Skeletal muscle tissue (tissue), 4 donors: ENCODE data around the gene ACP6. TPM values are rescaled to one million over a fixed set of nuclear protein-coding genes. Genes with fewer than 3 reads are reported as not detected.
A peak's percentile ranks its signal among the peaks of the same experiment; 100 is the strongest.
"Not testable (repeated sequence)": the region's sequence is repeated elsewhere in the genome, so short reads cannot be mapped to it uniquely, and the experiment has no call there.

Source experiments
- H3K27ac ChIP-seq: one replicate; pipeline ENCODE4 v1.7.0; 2013; ENCODE audit warnings: mild to moderate bottlenecking, low read depth, low read length, inconsistent platforms
- H3K27me3 ChIP-seq, 3 donors: one replicate each; pipeline ENCODE4 v1.7.0; 2013; ENCODE audit warnings: low read length in 3 of 3; ENCODE audit not compliant: control insufficient read depth in 3 of 3, insufficient read depth in 3 of 3
- H3K36me3 ChIP-seq, 3 donors: one replicate each; pipeline ENCODE4 v1.7.0; 2013; ENCODE audit warnings: low read length in 3 of 3; ENCODE audit not compliant: control insufficient read depth in 3 of 3, insufficient read depth in 3 of 3
- H3K4me1 ChIP-seq, 3 donors: one replicate each; pipeline ENCODE4 v1.7.0; 2013; ENCODE audit warnings: low read length in 3 of 3, mild to moderate bottlenecking in 3 of 3; ENCODE audit not compliant: control insufficient read depth in 3 of 3, insufficient read depth in 3 of 3
- H3K4me3 ChIP-seq, 3 donors: one replicate each; pipeline ENCODE4 v1.7.0; 2013; ENCODE audit warnings: low read length in 3 of 3
- H3K9ac ChIP-seq, 3 donors: one replicate each; pipeline ENCODE4 v1.7.0; 2013; ENCODE audit warnings: low read length in 3 of 3, mild to moderate bottlenecking in 3 of 3, moderate library complexity in 2 of 3, low read depth in 1 of 3
- H3K9me3 ChIP-seq, 3 donors: one replicate each; pipeline ENCODE4 v1.7.0; 2013; ENCODE audit warnings: low read length in 3 of 3; ENCODE audit not compliant: control insufficient read depth in 3 of 3
- total RNA-seq: library from RNA; depleted of rRNA; stranded (reverse); fragments of >200 nt; gene quantifications from one replicate; pipeline ENCODE4 v1.2.3, GENCODE V29; 2014
- donor health status: Osteomylitis.

Gene ACP6
- total RNA-seq, 1 donor from 2014 or later: 7.8 TPM

DNA sequence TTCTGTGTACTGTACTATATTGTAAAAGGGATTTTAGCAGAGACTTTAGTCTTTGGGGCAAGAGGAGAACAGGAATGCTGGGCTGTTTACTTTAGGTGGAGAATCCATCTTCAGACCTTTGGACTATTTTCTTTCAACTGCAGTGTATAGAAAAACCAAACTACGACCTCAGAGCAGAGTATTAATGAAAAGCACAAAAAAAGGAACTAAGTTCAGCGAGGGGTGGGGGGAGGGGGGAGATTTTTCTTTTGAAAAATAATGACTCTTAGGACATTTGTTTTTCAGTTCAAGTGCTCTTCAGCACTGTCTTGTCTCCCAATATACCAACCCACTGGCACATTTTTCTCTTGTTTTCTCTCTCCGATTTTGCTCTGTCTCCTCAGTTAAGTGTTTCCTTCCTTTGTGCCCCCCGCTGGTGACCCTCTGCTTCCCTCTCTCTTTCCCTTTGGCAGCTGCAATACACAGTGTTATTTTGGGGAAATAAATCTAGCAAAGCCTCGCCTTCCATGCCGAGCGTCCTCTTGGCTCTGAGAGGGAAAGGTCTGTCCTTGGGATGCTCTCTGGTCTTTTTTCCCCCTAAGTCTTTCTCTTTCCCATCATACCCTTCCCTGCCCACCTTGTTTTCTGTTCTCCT, 44.8 kb downstream of the ACP6 start:
- no peak overlapping the region for H3K9ac ChIP-seq
- peaks cover 10 to 26% (median 21%) of the 10 kb centered on the region in 3 donors for H3K4me1 ChIP-seq
- H3K27me3 ChIP-seq: no peaks in the 10 kb centered on the region
- no peak overlapping the region for H3K4me3 ChIP-seq
- no peak overlapping the region for H3K27ac ChIP-seq
- H3K36me3 ChIP-seq: peaks cover 5 to 22% (median 6%) of the 10 kb centered on the region in 3 donors
- H3K9me3 ChIP-seq: no peaks in the 10 kb centered on the region

DNA sequence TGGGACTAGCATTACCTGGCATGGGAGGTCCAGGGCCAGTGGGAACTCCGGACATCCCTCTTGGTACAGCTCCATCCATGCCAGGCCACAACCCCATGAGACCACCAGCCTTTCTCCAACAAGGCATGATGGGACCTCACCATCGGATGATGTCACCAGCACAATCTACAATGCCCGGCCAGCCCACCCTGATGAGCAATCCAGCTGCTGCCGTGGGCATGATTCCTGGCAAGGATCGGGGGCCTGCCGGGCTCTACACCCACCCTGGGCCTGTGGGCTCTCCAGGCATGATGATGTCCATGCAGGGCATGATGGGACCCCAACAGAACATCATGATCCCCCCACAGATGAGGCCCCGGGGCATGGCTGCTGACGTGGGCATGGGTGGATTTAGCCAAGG, 45.8 kb downstream of the ACP6 start:
- Histone ChIP-seq H3K4me3 (no peak overlapping the region), H3K36me3 (peaks cover 6 to 29% (median 7%) of the 10 kb centered on the region in 3 donors), H3K9me3 (no peaks in the 10 kb centered on the region), H3K9ac (no peak overlapping the region), H3K27ac (no peak overlapping the region), H3K27me3 (no peaks in the 10 kb centered on the region), H3K4me1 (peaks cover 11 to 32% (median 21%) of the 10 kb centered on the region in 3 donors)

DNA sequence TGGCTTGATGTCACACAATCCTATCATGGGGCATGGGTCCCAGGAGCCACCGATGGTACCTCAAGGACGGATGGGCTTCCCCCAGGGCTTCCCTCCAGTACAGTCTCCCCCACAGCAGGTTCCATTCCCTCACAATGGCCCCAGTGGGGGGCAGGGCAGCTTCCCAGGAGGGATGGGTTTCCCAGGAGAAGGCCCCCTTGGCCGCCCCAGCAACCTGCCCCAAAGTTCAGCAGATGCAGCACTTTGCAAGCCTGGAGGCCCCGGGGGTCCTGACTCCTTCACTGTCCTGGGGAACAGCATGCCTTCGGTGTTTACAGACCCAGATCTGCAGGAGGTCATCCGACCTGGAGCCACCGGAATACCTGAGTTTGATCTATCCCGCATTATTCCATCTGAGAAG, 46.3 kb downstream of the ACP6 start:
- Histone ChIP-seq H3K36me3 (peaks cover 6 to 32% (median 7%) of the 10 kb centered on the region in 3 donors), H3K4me1 (peaks cover 12 to 36% (median 25%) of the 10 kb centered on the region in 3 donors), H3K27ac (no peak overlapping the region), H3K9ac (no peak overlapping the region), H3K9me3 (no peaks in the 10 kb centered on the region), H3K27me3 (no peaks in the 10 kb centered on the region), H3K4me3 (no peak overlapping the region)

DNA sequence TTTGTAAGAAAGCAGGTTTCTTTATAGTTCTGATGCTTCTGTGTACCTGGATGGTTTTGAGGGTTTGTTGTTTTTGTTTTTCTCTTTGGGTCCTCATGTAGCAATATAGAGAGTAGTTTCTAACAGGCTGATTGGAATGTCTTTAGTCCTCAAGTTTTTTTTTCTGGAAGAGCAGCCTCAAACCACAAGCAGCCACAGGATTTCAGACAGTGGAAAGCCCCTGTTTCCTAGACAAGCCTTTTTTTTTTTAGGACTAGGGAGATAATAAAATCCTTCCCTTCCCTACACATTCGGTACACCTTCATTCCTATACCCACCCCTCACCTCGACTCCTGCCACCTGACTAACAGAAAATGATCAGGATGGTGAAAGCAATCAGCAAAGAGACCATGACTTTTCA, 47.6 kb downstream of the ACP6 start:
- peaks cover 6 to 35% (median 10%) of the 10 kb centered on the region in 3 donors for H3K36me3 ChIP-seq
- no peak overlapping the region for H3K9ac ChIP-seq
- H3K27me3 ChIP-seq: no peaks in the 10 kb centered on the region
- no peak overlapping the region for H3K27ac ChIP-seq
- peaks cover 21 to 45% (median 34%) of the 10 kb centered on the region in 3 donors for H3K4me1 ChIP-seq
- no peak overlapping the region for H3K4me3 ChIP-seq
- H3K9me3 ChIP-seq: no peaks in the 10 kb centered on the region

DNA sequence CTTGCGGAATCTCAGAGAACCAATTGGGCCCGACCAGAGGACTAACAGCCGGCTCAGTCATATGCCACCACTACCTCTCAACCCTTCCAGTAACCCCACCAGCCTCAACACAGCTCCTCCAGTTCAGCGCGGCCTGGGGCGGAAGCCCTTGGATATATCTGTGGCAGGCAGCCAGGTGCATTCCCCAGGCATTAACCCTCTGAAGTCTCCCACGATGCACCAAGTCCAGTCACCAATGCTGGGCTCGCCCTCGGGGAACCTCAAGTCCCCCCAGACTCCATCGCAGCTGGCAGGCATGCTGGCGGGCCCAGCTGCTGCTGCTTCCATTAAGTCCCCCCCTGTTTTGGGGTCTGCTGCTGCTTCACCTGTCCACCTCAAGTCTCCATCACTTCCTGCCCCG, 49.8 kb downstream of the ACP6 start:
- H3K4me1 ChIP-seq: peaks cover 27 to 57% (median 33%) of the 10 kb centered on the region in 3 donors
- H3K36me3 ChIP-seq: peaks cover 10 to 42% (median 16%) of the 10 kb centered on the region in 3 donors
- H3K9me3 ChIP-seq: no peaks in the 10 kb centered on the region
- no peaks in the 10 kb centered on the region for H3K27me3 ChIP-seq
- H3K9ac ChIP-seq: no peak overlapping the region
- no peak overlapping the region for H3K4me3 ChIP-seq
- no peak overlapping the region for H3K27ac ChIP-seq

DNA sequence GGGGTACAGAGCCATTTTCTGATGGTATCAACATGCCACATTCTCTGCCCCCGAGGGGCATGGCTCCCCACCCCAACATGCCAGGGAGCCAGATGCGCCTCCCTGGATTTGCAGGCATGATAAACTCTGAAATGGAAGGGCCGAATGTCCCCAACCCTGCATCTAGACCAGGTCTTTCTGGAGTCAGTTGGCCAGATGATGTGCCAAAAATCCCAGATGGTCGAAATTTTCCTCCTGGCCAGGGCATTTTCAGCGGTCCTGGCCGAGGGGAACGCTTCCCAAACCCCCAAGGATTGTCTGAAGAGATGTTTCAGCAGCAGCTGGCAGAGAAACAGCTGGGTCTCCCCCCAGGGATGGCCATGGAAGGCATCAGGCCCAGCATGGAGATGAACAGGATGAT, 50.6 kb downstream of the ACP6 start:
- Histone ChIP-seq H3K4me3 (no peak overlapping the region), H3K9ac (no peak overlapping the region), H3K9me3 (no peaks in the 10 kb centered on the region), H3K4me1 (peaks cover 27 to 57% (median 33%) of the 10 kb centered on the region in 3 donors), H3K27me3 (no peaks in the 10 kb centered on the region), H3K27ac (no peak overlapping the region), H3K36me3 (peaks cover 10 to 42% (median 22%) of the 10 kb centered on the region in 3 donors)

DNA sequence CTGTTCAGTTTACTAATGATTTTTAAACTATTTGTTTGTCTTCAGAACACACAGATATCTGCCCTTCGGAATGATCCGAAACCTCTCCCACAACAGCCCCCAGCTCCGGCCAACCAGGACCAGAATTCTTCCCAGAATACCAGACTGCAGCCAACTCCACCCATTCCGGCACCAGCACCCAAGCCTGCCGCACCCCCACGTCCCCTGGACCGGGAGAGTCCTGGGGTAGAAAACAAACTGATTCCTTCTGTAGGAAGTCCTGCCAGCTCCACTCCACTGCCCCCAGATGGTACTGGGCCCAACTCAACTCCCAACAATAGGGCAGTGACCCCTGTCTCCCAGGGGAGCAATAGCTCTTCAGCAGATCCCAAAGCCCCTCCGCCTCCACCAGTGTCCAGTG, 51.6 kb downstream of the ACP6 start:
- Histone ChIP-seq H3K4me3 (peak overlapping the region in 1 of 3 donors; percentile 14), H3K9me3 (no peaks in the 10 kb centered on the region), H3K36me3 (peaks cover 12 to 41% (median 22%) of the 10 kb centered on the region in 3 donors), H3K9ac (peak overlapping the region in 2 of 3 donors; percentile 57 to 58), H3K27ac (peak overlapping the region; percentile 83), H3K4me1 (peaks cover 27 to 57% (median 37%) of the 10 kb centered on the region in 3 donors), H3K27me3 (no peaks in the 10 kb centered on the region)

DNA sequence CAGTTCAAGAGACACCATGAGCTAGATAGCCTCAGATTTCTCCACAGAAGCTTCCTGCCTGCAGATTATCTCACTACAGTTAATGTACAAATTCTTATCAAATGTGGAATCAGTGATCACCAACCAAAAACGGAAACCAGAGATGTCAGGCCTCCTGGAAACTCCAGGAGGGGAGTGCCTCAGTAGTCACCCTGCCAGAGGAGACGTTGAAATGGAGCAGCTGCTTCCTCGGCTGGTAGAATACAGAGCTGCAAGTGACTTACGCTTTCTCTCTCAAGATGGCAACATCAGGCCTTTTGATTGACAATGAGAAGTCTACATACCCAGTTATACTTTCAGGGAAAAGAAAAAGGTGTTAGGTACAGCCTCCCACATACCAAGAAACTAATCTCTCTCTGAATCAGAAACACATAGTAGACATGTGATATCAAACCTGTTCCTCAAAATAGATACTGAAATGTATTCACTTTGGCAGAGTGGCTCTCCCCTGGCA, 52.2 kb downstream of the ACP6 start:
- H3K9me3 ChIP-seq: no peaks in the 10 kb centered on the region
- H3K9ac ChIP-seq: peak overlapping the region; percentile 4 to 57 (median 43)
- H3K4me3 ChIP-seq: peak overlapping the region; percentile 6 to 19 (median 6)
- H3K27ac ChIP-seq: peak overlapping the region; percentile 83
- H3K4me1 ChIP-seq: peaks cover 31 to 61% (median 42%) of the 10 kb centered on the region in 3 donors
- no peaks in the 10 kb centered on the region for H3K27me3 ChIP-seq
- peaks cover 11 to 43% (median 22%) of the 10 kb centered on the region in 3 donors for H3K36me3 ChIP-seq

DNA sequence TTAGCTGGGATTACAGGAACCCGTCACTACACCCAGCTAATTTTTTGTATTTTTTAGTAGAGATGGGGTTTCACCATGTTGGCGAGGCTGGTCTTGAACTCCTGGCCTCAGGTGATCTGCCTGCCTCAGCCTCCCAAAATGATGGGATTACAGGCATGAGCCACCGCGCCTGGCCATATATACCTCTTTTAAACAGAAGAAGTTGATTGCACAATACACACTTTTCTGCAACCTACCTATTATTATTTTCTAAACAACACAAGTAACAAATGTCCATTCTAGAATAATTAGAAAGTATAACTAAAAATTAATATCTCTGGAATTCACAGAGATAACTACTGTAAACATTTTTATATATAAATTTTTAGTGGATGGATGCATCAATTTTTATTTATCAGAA, 55.4 kb downstream of the ACP6 start:
- peaks cover 51 to 67% (median 54%) of the 10 kb centered on the region in 3 donors for H3K4me1 ChIP-seq
- not testable (repeated sequence) for H3K4me3 ChIP-seq, H3K9ac ChIP-seq, H3K27ac ChIP-seq, H3K9me3 ChIP-seq, H3K27me3 ChIP-seq
- peaks cover 7 to 45% (median 22%) of the 10 kb centered on the region in 3 donors for H3K36me3 ChIP-seq

DNA sequence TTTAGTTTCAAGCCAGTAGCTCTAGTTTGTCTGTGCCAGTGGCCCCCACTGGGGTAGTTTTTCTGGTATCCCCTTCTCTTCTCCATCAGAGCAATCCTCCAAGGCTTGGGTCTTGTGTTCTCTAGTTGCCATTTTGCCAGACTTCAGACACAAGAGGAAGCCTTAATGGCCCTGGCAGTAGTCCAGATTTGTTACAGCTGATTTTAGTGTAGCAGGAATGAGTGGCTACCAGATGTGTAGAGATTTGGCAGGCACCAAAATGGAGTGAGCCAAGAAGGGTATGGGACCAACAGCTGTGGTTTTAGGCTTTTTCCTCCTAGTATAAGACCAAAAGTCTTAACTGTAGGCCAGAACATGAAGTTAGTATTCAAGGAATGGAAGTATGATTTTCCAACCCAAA, 56.8 kb downstream of the ACP6 start:
- Histone ChIP-seq H3K4me1 (peaks cover 50 to 62% (median 54%) of the 10 kb centered on the region in 3 donors), H3K9me3 (no peaks in the 10 kb centered on the region), H3K36me3 (peaks cover 4 to 36% (median 22%) of the 10 kb centered on the region in 3 donors), H3K4me3 (no peak overlapping the region), H3K27ac (peak overlapping the region; percentile 80), H3K27me3 (no peaks in the 10 kb centered on the region), H3K9ac (no peak overlapping the region)
